IgD-negative memory B cell (primary cell): Measurements from ENCODE around the gene NRP2. TPM values are rescaled to one million over a fixed set of nuclear protein-coding genes. Genes with fewer than 3 reads are reported as not detected.

ENCODE experiments used
- H3K27ac Mint-ChIP-seq, 3 donors: one replicate each; pipeline ENCODE4 v1.8.0; 2020 to 2022; ENCODE audit warnings: mild to moderate bottlenecking in 3 of 3, mixed read lengths in 3 of 3, moderate library complexity in 1 of 3
- H3K27me3 Mint-ChIP-seq: one replicate; pipeline ENCODE4 v1.8.0; 2021; ENCODE audit warnings: mixed read lengths
- H3K36me3 Mint-ChIP-seq: one replicate; pipeline ENCODE4 v1.8.0; 2020; ENCODE audit warnings: mild to moderate bottlenecking, mixed read lengths
- H3K4me1 Mint-ChIP-seq, 3 donors: one replicate each; pipeline ENCODE4 v1.8.0; 2020 to 2022; ENCODE audit warnings: mixed read lengths in 3 of 3, mild to moderate bottlenecking in 1 of 3
- H3K4me3 Mint-ChIP-seq, 4 donors: one replicate each; pipeline ENCODE4 v1.8.0; 2020 to 2022; ENCODE audit warnings: mild to moderate bottlenecking in 4 of 4, mixed read lengths in 4 of 4, moderate library complexity in 3 of 4
- H3K9me3 Mint-ChIP-seq, 3 donors: one replicate each; pipeline ENCODE4 v1.8.0; 2020 to 2021; ENCODE audit warnings: mixed read lengths in 3 of 3, mild to moderate bottlenecking in 1 of 3
- polyA plus RNA-seq: library from polyadenylated mRNA; unstranded; fragments of 300-500 nt; fragmentation: Illumina TruSeq; gene quantifications from one replicate; pipeline ENCODE4 v1.2.3, GENCODE V29; 2021

Gene NRP2
- polyA plus RNA-seq, 1 donor from 2014 or later = 0.55 TPM

GRCh38 chr2:205835251-205835791 is 153.0 kb downstream of the NRP2 start:
- H3K9me3 Mint-ChIP-seq = peaks cover 0 to 11% (median 4%) of the 10 kb centered on the region in 3 donors
- H3K4me1 Mint-ChIP-seq = no peaks in the 10 kb centered on the region
- no peaks in the 10 kb centered on the region for H3K27me3 Mint-ChIP-seq
- peaks cover 2% of the 10 kb centered on the region for H3K36me3 Mint-ChIP-seq
- no peak overlapping the region for H3K4me3 Mint-ChIP-seq
- no peak overlapping the region for H3K27ac Mint-ChIP-seq

- no peak overlapping the region for H3K4me3 Mint-ChIP-seq
- peaks cover 0 to 11% (median 4%) of the 10 kb centered on the region in 3 donors for H3K9me3 Mint-ChIP-seq
- no peaks in the 10 kb centered on the region for H3K4me1 Mint-ChIP-seq
- no peaks in the 10 kb centered on the region for H3K27me3 Mint-ChIP-seq
- H3K27ac Mint-ChIP-seq = no peak overlapping the region
- no peaks in the 10 kb centered on the region for H3K36me3 Mint-ChIP-seq
Observed at GRCh38 chr2:205835923-205836322, 153.6 kb downstream of the NRP2 start.

DNA sequence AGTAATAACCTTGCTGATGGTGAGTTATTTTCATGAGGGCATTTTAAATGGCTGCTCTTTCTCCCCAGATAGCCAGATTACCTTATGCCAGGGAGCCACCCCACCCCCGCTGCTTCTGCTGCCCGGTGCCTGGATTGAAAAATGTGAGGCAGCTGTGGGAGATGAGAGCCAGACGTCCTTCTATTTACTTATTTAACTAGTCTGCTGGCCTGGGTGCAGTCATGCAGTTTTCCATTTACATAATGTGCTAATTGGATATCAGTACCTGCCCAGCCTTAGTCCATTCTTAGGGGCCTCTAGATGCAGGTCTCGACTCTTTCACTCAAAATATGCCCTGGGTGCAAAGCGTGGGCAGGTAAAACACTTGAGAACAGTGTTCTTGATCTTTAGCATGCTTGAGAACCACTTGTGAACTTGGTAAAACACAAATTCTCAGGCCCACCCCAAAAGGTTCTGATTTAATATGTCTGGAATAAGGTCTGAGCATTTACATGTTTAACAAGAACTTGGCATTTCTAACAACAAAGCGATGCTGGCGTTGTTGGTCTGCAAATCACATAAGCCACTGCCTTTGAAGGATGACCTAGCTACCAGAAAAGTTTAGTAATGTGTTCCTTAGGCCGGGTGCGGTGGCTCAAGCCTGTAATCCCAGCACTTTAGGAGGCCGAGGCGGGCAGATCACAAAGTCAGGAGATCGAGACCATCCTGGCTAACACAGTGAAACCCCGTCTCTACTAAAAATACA is 154.3 kb downstream of the NRP2 start:
- H3K36me3 Mint-ChIP-seq = no peaks in the 10 kb centered on the region
- H3K27ac Mint-ChIP-seq = no peak overlapping the region
- H3K9me3 Mint-ChIP-seq = peaks cover 0 to 11% (median 4%) of the 10 kb centered on the region in 3 donors
- no peaks in the 10 kb centered on the region for H3K4me1 Mint-ChIP-seq
- H3K27me3 Mint-ChIP-seq = no peaks in the 10 kb centered on the region
- no peak overlapping the region for H3K4me3 Mint-ChIP-seq

GRCh38 chr2:205837663-205838062 is 155.4 kb downstream of the NRP2 start:
- no peak overlapping the region for H3K4me3 Mint-ChIP-seq
- H3K27ac Mint-ChIP-seq = no peak overlapping the region
- H3K9me3 Mint-ChIP-seq = peaks cover 0 to 11% (median 4%) of the 10 kb centered on the region in 3 donors
- no peaks in the 10 kb centered on the region for H3K36me3 Mint-ChIP-seq
- H3K27me3 Mint-ChIP-seq = no peaks in the 10 kb centered on the region
- H3K4me1 Mint-ChIP-seq = no peaks in the 10 kb centered on the region

DNA sequence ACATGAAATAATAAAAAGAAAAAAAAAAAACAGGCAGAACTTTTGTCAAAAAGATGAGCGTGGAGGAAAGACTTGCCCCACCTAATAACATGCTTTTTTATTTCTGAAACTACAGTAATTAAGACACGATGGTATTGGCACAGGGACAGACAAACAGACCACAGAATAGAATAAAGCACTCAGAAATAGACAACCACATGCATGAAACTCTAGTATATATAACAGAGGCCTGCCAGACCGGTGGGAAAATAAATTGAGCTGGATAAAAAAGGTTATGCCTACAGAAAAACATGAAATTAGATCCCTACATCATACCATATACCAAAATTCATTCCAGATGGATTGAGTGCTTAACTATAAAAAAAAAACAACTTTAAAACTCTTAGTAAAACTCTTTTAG is 163.1 kb downstream of the NRP2 start:
- Mint-ChIP-seq H3K36me3 (no peaks in the 10 kb centered on the region), H3K27me3 (peaks cover 8% of the 10 kb centered on the region), H3K4me1 (peaks cover 0 to 6% (median 0%) of the 10 kb centered on the region in 3 donors), H3K27ac (no peak overlapping the region), H3K4me3 (no peak overlapping the region), H3K9me3 (no peaks in the 10 kb centered on the region)
